Duodenal mucosa (tissue), 2 donors: Measurements from ENCODE around the gene PPP1R1C.

Experiments
- H3K27ac ChIP-seq: one replicate; pipeline ENCODE4 v1.7.0; 2013; ENCODE audit warnings: low read depth, low read length
- H3K27me3 ChIP-seq, 2 donors: one replicate each; pipeline ENCODE4 v1.7.0; 2013; ENCODE audit warnings: low read length in 2 of 2, control low read depth in 1 of 2; ENCODE audit not compliant: insufficient read depth in 2 of 2, control insufficient read depth in 1 of 2
- H3K36me3 ChIP-seq, 2 donors: one replicate each; pipeline ENCODE4 v1.7.0; 2013; ENCODE audit warnings: low read length in 2 of 2, control low read depth in 1 of 2; ENCODE audit not compliant: insufficient read depth in 2 of 2, control insufficient read depth in 1 of 2
- H3K4me1 ChIP-seq, 2 donors: one replicate each; pipeline ENCODE4 v1.7.0; 2013; ENCODE audit warnings: low read length in 2 of 2, control low read depth in 1 of 2; ENCODE audit not compliant: insufficient read depth in 2 of 2, control insufficient read depth in 1 of 2
- H3K4me3 ChIP-seq, 2 donors: one replicate each; pipeline ENCODE4 v1.7.0; 2013; ENCODE audit warnings: low read length in 2 of 2, low read depth in 1 of 2
- H3K9ac ChIP-seq, 2 donors: one replicate each; pipeline ENCODE4 v1.7.0; 2013; ENCODE audit warnings: low read length in 2 of 2, low read depth in 1 of 2
- H3K9me3 ChIP-seq, 2 donors: one replicate each; pipeline ENCODE4 v1.7.0; 2013; ENCODE audit warnings: low read length in 2 of 2, control low read depth in 1 of 2; ENCODE audit not compliant: control insufficient read depth in 1 of 2

Gene PPP1R1C

GRCh38 chr2:182133195-182133891 lies 147.7 kb downstream of the PPP1R1C start:
- H3K27me3 ChIP-seq, result no peaks in the 10 kb centered on the region
- no peaks in the 10 kb centered on the region for H3K9me3 ChIP-seq
- H3K9ac ChIP-seq, result no peak overlapping the region
- H3K4me3 ChIP-seq, result no peak overlapping the region
- no peak overlapping the region for H3K27ac ChIP-seq
- no peaks in the 10 kb centered on the region for H3K36me3 ChIP-seq
- H3K4me1 ChIP-seq, result no peaks in the 10 kb centered on the region

GRCh38 chr2:182134201-182134600 lies 148.5 kb downstream of the PPP1R1C start:
- H3K27ac ChIP-seq, result no peak overlapping the region
- H3K9me3 ChIP-seq, result no peaks in the 10 kb centered on the region
- H3K9ac ChIP-seq, result no peak overlapping the region
- no peaks in the 10 kb centered on the region for H3K27me3 ChIP-seq
- no peaks in the 10 kb centered on the region for H3K4me1 ChIP-seq
- H3K36me3 ChIP-seq, result no peaks in the 10 kb centered on the region
- no peak overlapping the region for H3K4me3 ChIP-seq

GRCh38 chr2:182142062-182142461 lies 156.4 kb downstream of the PPP1R1C start:
- no peak overlapping the region for H3K27ac ChIP-seq
- H3K4me3 ChIP-seq, result no peak overlapping the region
- H3K27me3 ChIP-seq, result no peaks in the 10 kb centered on the region
- no peaks in the 10 kb centered on the region for H3K36me3 ChIP-seq
- H3K9me3 ChIP-seq, result no peaks in the 10 kb centered on the region
- no peak overlapping the region for H3K9ac ChIP-seq
- no peaks in the 10 kb centered on the region for H3K4me1 ChIP-seq

GRCh38 chr2:182144041-182144775 lies 158.6 kb downstream of the PPP1R1C start:
- Histone ChIP-seq H3K27ac (no peak overlapping the region), H3K9ac (no peak overlapping the region), H3K4me1 (no peaks in the 10 kb centered on the region), H3K4me3 (no peak overlapping the region), H3K27me3 (no peaks in the 10 kb centered on the region), H3K36me3 (no peaks in the 10 kb centered on the region), H3K9me3 (no peaks in the 10 kb centered on the region)

- Histone ChIP-seq H3K27ac (no peak overlapping the region), H3K9ac (no peak overlapping the region), H3K4me3 (no peak overlapping the region), H3K4me1 (no peaks in the 10 kb centered on the region), H3K9me3 (no peaks in the 10 kb centered on the region), H3K36me3 (no peaks in the 10 kb centered on the region), H3K27me3 (no peaks in the 10 kb centered on the region)
Observed at GRCh38 chr2:182144776-182145165, 159.1 kb downstream of the PPP1R1C start.

- H3K9ac ChIP-seq, result no peak overlapping the region
- H3K4me3 ChIP-seq, result no peak overlapping the region
- H3K27me3 ChIP-seq, result no peaks in the 10 kb centered on the region
- H3K27ac ChIP-seq, result no peak overlapping the region
- no peaks in the 10 kb centered on the region for H3K9me3 ChIP-seq
- no peaks in the 10 kb centered on the region for H3K36me3 ChIP-seq
- H3K4me1 ChIP-seq, result no peaks in the 10 kb centered on the region
Observed at GRCh38 chr2:182148344-182148743, 162.7 kb downstream of the PPP1R1C start.

- no peaks in the 10 kb centered on the region for H3K36me3 ChIP-seq
- no peak overlapping the region for H3K27ac ChIP-seq
- no peak overlapping the region for H3K9ac ChIP-seq
- no peak overlapping the region for H3K4me3 ChIP-seq
- H3K9me3 ChIP-seq, result no peaks in the 10 kb centered on the region
- H3K27me3 ChIP-seq, result no peaks in the 10 kb centered on the region
- H3K4me1 ChIP-seq, result no peaks in the 10 kb centered on the region
Observed at GRCh38 chr2:182163878-182164277, 178.2 kb downstream of the PPP1R1C start.

- Histone ChIP-seq H3K36me3 (no peaks in the 10 kb centered on the region), H3K27ac (no peak overlapping the region), H3K4me3 (no peak overlapping the region), H3K27me3 (no peaks in the 10 kb centered on the region), H3K9ac (no peak overlapping the region), H3K4me1 (no peaks in the 10 kb centered on the region), H3K9me3 (no peaks in the 10 kb centered on the region)
Observed at GRCh38 chr2:182164686-182165085, 179.0 kb downstream of the PPP1R1C start.

- Histone ChIP-seq H3K4me3 (no peak overlapping the region), H3K9ac (no peak overlapping the region), H3K4me1 (no peaks in the 10 kb centered on the region), H3K27ac (no peak overlapping the region), H3K36me3 (no peaks in the 10 kb centered on the region), H3K9me3 (no peaks in the 10 kb centered on the region), H3K27me3 (no peaks in the 10 kb centered on the region)
Observed at GRCh38 chr2:182165202-182165601, 179.5 kb downstream of the PPP1R1C start.

- no peak overlapping the region for H3K27ac ChIP-seq
- H3K4me1 ChIP-seq, result no peaks in the 10 kb centered on the region
Observed at GRCh38 chr2:182166406-182166805, 180.8 kb downstream of the PPP1R1C start.

More at GRCh38 chr2:182166406-182166805, 180.8 kb downstream of the PPP1R1C start:
- Histone ChIP-seq H3K36me3 (no peaks in the 10 kb centered on the region), H3K9me3 (no peaks in the 10 kb centered on the region), H3K4me3 (no peak overlapping the region), H3K9ac (no peak overlapping the region), H3K27me3 (no peaks in the 10 kb centered on the region)
